Inflammatory macrophage treated with lipopolysaccharide for 4 hours (primary cell): ENCODE measurements around the gene SLC35E1.

Experiments
- DNase-seq: peaks from one replicate; pipeline ENCODE4 v3.0.0-alpha.2; 2020

Gene SLC35E1

DNA sequence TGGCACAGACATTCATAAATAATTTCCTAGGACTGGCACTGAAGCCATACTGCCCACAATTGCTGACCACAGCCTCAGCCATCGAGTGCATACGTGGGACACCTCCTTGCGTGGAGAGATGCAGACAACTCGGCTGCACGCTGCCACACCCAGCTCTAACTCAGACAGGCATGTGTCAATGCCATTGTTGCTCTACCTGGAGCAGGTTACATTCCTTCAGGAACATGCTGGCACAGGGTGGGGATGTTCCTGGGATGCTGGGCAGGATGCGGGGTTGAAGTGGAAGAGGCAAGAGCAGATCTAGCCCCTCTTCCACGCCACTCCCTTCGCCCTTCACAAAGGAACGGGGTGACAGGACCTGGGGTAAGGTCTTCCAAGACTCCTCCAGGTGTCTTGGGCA is 24.2 kb upstream of the SLC35E1 start:
- DNase-seq, result no peak

DNA sequence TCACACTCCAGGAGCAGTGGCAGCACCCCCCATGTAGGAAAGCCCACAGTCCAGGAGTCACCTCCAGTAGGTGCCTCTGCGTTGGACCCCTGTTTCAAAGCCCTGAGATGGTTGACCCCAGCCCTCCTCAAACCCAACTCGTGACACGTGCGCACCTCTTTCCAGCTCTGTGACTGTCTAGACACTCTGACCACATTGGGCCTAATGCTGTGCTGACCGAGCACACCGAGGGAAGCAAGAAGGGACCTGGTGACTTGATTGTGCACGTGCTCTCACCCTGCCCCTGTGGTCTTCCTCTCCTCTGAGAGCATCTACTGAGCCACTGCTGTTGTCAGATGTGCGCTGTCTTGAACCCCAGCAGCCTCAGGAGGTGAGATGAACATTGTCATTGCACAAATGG is 22.9 kb upstream of the SLC35E1 start:
- DNase-seq, result no peak

DNA sequence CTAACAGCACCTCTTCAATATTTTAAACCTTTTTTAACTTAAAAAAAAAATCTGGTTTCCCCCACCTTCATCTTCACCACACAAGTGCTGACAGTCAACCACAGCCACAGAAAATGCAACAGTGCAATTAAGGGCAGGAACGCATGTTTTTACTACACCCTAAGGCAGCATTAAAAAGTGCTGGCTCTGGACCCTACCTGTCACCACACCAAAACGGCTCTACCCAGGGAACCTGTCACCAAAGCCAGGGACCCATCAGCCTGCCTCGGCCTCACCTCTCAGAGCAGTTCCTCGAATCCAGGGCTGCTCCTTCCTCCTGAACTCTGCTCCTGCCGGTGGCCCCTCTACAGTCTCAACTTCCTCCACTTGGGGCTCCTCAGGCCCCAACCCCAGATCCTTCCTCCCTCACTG is 22.5 kb upstream of the SLC35E1 start:
- DNase-seq, result no peak

DNA sequence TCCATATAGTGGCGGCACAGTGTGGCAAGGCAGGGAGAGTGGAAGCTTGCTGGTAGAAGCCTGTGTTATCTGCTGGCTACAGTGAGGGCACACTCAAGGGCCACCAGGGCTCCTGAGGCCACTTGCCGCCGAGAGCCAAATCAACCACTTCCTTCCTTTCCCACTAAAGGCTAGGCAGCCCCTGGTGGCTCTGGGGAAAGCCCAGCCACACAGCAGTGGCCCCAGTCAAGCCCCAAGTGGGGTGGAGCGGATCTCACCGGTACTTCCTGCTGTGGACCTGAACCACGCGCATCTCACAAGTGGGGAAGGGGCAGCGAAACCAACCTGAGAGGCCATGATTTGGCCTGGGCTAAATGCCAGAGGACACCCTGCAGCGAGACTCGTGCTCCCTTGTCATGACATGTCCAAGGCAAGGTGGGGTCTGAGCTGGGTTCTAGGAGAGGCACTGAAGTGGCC is 21.9 kb upstream of the SLC35E1 start:
- DNase-seq, result peak; percentile 34

DNA sequence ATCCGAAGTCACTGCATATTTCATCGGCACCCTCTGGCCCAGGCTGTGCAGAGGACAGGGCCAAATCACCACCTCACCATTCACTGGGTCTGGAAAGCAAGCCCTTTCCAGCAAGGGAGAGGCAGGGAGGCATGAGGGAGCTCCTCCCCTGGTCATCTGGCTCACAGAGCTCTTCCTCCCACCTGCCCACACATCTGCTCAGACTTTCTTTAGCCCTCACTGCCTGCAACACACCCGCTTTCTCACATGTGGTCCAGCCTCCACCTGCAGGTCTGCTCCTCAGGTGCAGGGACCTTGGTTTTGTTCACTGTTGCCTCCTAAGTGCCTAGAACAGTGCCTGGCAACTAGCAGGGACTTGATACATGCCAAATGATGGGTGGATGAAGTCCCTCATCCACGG is 21.0 kb upstream of the SLC35E1 start:
- DNase-seq, result no peak

DNA sequence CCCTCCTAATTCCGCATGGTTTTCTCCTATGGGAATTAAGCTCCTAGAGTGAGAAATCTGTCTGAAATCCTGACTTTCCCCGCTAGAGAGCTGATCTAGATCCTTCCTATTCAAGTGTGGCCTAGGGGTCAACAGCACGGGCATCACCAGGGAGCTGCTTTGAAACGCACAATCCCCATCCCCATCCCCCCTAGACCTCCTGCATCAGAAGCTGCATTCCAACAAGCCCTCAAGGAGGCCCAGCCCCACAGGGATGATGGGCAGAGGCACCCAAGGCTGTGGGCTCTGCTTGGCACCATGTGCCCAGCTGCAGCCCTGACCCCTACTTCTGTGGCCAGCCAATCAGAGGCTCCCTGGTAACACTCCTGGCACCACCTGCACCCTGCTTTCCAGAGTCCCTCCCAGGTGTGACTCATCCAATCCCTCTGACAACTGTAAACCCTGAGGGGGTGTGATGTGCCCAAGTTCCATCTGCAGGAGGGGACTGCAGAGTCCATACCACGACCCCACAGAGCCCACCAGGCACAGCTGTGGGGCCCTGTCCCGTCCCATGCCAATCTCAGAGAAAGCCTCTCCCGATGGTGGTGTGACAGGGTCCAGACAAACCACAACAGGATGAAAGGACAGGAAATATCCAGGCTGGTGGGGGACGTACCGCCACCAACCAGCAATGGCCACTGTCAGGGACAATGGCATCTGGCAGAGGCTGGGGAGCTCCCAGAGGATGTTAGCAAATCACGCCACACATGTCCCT is 19.8 kb upstream of the SLC35E1 start:
- DNase-seq, result no peak

DNA sequence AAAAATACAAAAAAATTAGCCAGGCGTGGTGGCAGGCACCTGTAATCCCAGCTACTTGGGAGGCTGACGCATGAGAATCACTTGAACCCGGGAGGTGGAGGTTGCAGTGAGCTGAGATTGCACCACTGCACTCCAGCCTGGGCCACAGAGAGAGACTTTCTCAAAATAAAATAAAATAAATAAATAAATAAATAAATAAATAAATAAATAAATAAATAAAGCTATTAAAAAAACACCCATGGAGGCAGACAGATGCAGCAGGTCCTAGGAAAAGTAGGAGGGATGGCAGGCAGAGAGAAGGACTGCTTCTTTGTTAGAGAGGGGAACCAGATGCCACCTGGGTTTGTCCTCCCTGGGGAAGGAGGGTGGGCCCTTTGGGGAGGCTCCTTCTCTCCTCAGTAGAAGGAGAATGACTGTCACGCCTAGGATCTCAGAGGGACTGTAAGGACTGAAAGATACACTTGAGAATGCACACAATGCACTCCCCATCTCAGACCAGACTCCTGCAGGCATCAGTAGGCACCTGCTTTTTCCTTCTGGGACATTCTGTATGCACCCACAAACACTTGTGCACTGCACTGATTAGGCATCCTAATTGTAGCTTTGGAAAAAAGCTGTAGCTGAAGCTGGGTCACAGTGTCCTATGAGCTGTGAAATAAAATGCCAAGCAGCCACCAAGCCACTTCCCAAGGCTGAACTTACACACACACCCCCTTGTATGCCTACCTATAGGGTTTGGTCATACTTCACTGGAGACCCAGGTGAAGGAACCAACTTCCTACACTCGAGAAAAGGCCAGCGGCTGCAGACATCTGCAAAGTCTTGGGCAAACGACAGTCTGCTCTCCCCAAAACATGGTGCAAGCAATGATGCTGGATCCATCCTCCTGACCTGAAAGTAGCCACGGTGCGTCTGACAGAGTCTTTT is 18.9 kb upstream of the SLC35E1 start:
- no peak for DNase-seq

DNA sequence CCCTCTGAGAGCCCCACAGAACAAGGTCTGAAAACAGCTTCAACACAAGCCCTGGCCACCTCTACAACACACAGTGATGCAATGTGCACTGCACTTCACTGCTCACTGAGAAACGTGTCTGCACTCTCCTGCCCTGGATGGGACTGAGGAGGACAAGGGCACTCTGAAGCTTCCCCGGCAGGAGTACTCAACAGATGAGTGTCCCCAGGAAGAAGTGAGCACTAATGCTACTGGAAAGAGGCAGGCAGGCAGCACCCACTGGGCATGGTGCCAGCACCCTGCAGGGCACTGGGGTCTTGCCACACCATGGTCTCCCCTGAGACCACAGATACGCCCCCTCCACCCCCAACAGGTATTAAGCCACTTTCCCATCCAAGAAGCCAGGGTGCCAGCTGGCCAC is 17.7 kb upstream of the SLC35E1 start:
- DNase-seq, result no peak

DNA sequence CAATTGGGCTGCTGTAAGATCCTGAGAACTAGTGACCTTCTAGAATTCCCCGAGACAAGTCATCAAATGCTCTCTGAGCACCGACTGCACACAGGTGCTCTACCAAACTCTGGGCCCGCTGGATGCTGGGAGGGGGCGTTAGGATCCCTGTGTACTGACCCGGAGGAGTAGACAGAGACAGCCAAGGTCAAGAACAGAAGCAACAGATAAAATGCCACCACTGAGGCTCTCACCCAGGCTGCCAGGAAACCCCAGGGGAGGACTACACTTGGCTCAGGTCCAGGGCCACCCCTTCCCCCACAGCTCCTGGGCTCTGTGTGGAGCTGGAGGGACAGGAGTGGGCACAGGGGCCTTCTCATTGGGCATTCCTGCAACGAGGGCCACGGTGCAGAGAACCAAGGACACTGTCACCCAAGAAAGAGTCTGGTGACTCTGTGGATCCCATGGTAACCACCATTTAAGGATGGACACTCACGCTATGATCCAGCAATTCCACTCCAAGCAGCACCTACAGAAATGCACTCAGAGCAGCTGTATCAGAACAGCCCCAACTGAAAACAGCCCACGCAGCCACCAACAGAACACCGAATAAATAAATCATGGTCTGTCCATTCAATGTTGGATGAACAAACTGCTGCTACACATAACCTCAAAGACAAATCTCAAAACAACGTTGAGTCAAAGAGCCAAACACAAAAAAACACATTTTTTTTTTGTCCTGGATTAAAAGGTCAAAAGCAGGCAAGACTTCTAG is 16.8 kb upstream of the SLC35E1 start:
- DNase-seq, result no peak

DNA sequence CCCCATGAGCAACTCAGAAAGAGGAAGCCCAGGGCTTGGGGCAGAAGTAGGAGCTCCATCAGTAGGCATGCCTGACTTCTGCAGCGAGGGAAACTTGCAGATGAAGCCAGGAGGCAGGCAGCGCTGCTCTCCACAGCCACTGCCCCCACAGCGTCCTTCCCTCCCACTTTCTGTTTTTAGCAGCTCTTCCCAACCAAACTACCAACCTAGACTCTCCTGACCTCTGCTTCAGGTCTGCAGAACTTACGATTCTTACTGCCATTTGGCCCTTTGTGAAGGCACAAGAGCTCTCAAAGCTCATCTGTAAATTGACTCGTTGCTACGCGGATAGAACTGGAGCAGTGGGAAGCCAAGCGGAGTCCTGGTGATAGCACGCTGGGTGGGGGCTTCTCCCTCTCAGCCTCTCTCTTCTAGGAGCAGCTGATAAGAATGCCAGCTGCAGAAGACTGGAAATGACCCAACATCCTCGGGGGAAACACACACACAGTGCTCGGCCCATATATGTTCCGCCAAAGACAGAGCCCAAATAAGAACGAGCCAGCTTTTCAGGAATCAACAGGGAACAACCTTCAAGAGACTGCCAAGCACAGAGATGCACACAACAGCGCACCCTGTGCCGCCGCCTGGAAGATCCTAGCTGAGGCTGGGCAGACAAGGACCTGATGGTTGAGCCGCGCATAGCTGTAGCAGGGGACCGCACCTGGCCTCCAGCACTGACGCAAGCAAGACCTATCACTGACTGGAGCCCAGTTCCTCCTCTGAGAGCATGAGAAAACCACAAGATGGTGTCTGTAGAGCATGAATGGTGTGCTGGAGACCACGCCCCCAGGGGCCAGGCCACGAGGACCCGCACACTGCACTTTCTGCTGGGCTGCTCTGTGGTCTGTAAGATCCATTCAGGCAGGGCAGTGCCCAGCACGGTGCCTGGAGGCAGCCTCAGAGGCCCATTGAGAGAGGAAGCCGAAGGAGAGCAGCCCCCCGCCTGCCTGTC is 15.9 kb upstream of the SLC35E1 start:
- peak; percentile 46 for DNase-seq

DNA sequence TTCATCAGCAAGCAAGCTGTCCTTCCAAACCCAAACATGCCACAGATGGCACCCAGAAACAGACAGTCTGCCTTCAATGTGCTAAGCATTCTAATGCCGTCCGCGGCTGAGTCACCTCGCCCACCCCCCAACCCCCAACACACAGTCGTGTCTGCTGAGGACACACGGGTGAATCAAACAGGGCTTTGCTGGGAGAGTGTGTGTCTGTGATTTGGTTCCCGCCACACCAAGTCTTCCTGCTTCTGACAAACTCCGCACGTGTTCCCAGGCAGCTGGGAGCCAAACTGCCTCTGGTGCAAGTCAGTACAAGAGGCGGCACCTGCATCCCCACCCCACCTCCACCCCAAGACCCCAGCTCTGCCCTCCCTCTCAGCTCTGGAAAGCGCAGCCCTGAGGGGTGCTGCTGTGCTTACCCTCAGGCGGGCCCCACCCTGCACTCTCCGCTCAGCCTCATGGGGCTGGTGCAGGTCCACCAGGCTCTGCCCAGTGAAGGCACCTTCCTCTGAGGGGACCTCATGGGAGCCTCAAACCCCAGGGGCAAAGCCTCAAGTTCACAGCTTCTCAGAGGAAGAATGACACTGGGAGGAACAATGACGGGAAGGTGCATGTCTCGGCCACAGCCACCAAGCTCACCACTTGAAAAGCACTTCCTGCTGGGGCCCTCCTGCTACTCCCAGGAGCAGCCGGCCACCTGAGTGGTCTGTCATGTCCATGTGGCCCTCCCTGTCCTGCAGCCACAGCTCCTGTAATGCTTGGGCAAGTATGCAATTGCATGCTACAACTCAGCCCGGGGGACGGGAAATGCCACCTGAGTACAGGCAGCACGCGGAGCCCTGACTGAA is 15.0 kb upstream of the SLC35E1 start:
- peak; percentile 83 for DNase-seq

DNA sequence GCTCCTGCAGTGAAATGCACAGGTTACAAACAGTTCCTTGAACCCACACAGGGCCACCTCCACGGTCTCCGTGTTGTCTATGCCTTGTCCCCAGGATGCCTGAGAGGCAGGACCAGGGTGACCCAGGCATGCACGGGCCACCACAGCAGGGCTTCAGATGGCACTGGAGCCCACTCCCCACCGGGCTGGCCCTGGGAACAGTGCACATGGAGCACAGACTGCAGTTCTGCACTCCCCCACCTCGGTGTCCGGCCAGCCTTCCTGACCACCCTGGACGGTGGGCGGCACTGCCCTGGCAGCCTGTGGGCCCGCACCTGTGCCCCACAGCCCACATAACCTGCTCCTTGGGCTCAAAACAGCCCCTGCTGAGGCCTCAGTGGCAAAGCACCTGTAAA is 14.3 kb upstream of the SLC35E1 start:
- DNase-seq, result no peak

DNA sequence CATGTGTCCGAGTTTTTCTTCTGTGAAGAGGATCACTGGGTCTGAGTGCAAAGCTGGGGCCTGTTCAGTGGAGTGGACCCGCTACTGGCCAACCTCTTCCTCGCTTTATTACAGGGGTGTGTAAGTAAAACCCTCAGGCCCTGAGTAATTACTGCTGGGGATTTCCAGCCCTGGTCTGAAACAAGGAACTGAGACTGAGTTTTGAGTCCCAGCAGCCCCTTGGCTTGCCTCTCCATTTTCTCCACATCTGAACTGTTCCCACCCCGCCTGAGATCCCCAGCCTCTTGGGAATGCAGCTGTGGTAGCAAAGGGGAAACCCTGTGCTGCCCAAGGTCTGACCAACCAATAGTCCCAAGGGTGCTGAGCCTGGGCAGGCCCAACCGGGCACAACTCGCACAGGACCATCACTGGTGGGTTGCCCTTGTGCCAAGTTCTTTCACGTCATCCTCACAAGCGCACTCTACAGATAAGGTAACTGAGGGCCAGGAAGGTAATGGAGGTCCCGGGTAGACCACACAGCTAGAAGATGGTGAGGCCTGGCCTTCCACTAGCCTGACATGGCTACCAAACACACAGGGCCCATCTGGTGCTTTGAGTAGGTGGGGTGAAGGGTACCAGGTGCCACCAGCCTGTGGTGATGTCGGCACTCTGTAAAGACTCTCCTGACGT is 13.7 kb upstream of the SLC35E1 start:
- DNase-seq, result peak; percentile 90

DNA sequence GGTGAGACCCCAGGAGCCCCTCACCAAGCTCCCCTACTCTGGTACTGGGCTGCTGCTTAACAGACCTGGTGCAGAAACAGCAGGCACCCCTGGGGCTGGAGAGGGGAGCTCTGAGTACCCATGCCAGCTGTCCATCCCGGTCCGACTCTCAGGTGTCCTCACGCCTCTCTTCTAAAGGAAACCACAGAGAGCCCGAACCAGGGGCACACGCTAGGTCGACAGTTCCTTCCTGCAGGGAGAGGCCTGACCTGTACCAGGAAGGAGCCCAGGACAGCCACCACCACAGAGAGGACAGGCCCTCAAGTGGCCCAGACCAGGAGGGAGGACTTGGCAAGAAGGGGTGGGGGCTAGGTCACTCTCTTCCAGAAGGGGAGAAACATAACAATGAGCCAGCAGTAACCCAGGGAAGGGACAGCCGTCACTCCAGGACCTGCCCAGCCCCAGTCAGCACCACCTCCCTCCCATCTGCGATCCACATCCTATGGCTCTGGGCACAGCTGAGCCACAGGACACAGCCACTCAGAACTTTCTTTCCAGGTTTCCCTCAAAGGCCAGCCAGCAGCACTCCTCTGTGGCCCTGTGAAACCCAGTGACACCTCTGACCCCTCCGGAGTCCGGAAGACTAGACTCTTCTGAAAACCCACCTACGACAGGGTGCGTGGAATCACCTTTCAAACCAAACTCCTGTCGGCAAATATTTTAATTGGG is 13.0 kb upstream of the SLC35E1 start:
- DNase-seq, result no peak

DNA sequence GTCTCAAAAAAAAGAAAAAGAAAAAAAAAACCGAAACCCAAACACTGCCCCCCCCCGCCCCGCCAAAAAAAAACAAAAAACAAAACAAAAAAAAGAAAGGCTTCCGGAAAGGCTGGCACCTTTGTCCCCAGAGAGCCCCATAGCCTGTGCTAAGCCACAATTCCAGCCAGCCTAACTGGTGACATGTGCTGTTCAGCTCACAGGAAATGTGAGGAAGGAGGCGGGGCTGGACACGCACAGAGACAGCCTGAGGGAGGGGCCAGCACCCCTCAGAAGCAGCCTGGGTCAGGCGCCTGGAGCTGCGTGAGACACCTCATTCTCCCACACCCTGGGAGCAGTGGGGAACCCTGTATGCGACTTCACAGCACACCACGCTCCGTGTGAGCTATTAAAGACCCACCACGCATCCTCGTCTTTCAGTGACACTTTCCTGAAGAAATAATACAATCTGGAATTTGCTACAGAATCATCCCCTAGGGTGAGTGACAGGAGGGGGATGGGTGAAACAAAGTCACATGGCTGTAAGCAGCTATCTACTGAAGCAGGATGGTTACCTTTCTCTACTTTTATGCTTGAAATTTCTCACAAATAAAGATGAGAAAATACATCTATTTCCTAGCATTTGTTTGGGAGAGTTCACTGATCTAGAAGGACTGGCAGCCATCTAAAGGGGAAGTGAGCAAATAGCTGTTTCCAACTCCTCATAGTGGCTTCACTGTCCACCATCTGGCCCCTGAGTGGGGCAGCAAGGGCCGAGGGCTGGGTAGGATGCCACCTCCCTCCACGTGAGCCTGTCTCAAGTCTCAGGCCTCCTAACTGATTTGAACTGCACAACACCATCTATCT is 12.3 kb upstream of the SLC35E1 start:
- peak; percentile 92 for DNase-seq

DNA sequence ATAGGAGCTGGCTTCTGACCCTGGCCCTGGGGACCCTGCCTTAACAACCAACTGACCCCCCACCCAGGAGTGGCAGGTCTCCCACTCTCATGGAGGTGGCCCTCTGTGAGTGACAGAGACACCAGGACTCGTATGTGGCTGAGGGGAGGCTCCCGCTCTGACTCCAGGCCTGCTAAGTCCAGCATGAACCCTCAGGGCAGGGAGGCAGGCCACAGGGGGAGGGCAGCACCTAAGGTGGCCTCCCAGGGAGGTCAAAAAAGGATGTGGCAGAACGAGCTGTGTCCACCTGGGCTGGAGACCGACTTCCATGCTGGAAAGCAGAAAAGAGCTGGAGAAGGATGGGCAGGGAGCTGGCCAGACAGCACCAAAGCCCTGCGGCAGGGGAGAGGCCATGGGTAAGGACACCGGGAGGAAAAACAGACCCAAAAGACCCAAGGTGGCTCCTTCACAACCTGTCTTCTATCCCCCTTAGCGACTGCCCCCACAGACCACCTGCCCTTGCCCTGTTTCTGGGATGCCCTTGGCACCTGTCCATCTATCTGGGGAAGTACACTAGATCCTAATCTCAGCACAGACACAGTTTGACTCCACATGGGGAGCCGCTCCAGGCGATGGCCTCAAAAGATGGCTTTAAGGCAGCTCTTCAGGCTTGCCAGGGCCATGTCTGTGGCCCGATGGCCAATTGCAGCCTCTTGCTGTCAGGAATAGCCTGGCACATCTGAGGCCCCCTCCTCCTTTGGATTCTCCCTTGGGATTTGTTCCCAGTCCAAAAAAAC is 10.5 kb upstream of the SLC35E1 start:
- DNase-seq, result no peak

DNA sequence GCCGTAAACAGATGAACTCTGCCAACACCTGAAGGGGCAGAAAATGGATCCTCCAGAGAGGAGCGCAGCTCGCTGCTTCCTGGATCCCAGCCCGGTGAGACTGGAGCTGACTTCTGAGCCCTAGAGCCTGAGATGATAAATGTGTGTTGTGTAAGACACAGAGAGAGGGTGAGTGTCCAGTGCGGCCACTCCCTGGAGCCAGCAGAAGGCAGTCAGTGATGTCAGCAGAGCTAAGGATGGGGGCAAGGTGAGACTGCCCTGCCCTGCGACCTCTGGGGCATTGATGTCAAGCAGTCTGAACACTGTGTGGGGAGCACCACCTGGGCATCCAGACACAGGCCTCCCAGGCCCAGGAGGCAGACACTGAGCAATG is 9.7 kb upstream of the SLC35E1 start:
- no peak for DNase-seq
